Stomach (tissue), 9 donors: ENCODE data around the gene MAT2A. TPM values are rescaled to one million over a fixed set of nuclear protein-coding genes. Genes with fewer than 3 reads are reported as not detected.
A peak's percentile ranks its signal among the peaks of the same experiment; 100 is the strongest.

Experiments
- DNase-seq, 2 donors: peaks; one replicate each; pipeline versions ENCODE4 v3.0.0 to v3.0.0-alpha.2; 2013 to 2019
- H3K27ac ChIP-seq, 5 donors: fragments of 200-600 bp in 4 of 5; sonication (generic) in 4 of 5; one replicate each; pipeline ENCODE4 v1.5.1; 2013 to 2019; ENCODE audit warnings: mild to moderate bottlenecking in 1 of 5, moderate library complexity in 1 of 5
- H3K27me3 ChIP-seq, 3 donors: fragments of 200-600 bp; sonication (generic); one replicate each; pipeline ENCODE4 v1.5.1; 2017 to 2019; ENCODE audit warnings: mixed run types in 1 of 3
- H3K36me3 ChIP-seq, 4 donors: fragments of 200-600 bp; sonication (generic); 1 replicate in 3 of 4; 2 replicates in 1 of 4; pipeline ENCODE4 v1.5.1; 2016 to 2019
- H3K4me1 ChIP-seq, 4 donors: fragments of 200-600 bp; sonication (generic); one replicate each; pipeline ENCODE4 v1.5.1; 2016 to 2019
- H3K4me3 ChIP-seq, 4 donors: fragments of 200-600 bp; sonication (generic) in 3 of 4; one replicate each; pipeline ENCODE4 v1.5.1; 2016 to 2019; ENCODE audit warnings: mild to moderate bottlenecking in 1 of 4
- H3K9me3 ChIP-seq, 4 donors: fragments of 200-600 bp; sonication (generic); one replicate each; pipeline ENCODE4 v1.5.1; 2016 to 2019
- CTCF ChIP-seq, 7 experiments: fragments of 450-650 bp in 4 of 7; fragments of 200-600 bp in 3 of 7; sonication (generic) in 3 of 7; IDR thresholded peaks; one replicate each; pipeline ENCODE4 v1.5.1; 2016 to 2019; ENCODE audit warnings: antibody characterized with exemption in 7 of 7, control low read depth in 2 of 7, mild to moderate bottlenecking in 1 of 7
- EP300 ChIP-seq: sonication (generic); formaldehyde crosslinking; IDR thresholded peaks from one replicate; pipeline ENCODE4 v1.6.1; 2017; ENCODE audit warnings: antibody characterized with exemption
- POLR2A ChIP-seq, 4 donors: fragments of 450-650 bp; IDR thresholded peaks; one replicate each; pipeline ENCODE4 v1.6.1; 2016; ENCODE audit warnings: antibody characterized with exemption in 4 of 4, control low read depth in 2 of 4, mild to moderate bottlenecking in 1 of 4, moderate library complexity in 1 of 4
- POLR2AphosphoS5 ChIP-seq, 3 donors: sonication (generic); formaldehyde crosslinking; IDR thresholded peaks; one replicate each; pipeline ENCODE4 v1.6.1; 2016; ENCODE audit warnings: antibody characterized with exemption in 3 of 3
- WGBS, 5 donors: extraction: QIAGEN DNeasy Blood & Tissue Kit in 3 of 5; methylation state at CpG; one replicate each; pipeline versions ENCODE4 v1.1.5 to v1.1.7; 2013 to 2018; 5-methylcytosine and 5-hydroxymethylcytosine counted together
- intact Hi-C: fragments of 100-400 bp; cut with DNase I; formaldehyde crosslinking; loops from one replicate; pipeline ENCODE4 v1.15.1; 2023; ENCODE audit warnings: low total_unique reads
- polyA plus RNA-seq, 3 donors: library from polyadenylated mRNA; stranded (reverse); fragments of 200-250 nt; gene quantifications; one replicate each; pipeline ENCODE4 v1.2.3, GENCODE V29; 2013
- total RNA-seq, 5 donors: library from RNA; depleted of rRNA; stranded (reverse); fragments of >200 nt; gene quantifications; one replicate each; pipeline versions ENCODE4 v1.1.0 to v1.2.3, GENCODE V29; 2014 to 2016
- donor health status: healthy with polysubstance abuse.
- donor health status: Bipolar disorder and iron deficiency.
- donor health status: healthy.

MAT2A gene
- total and polyA plus RNA-seq, 8 donors: 73.3 to 278 (median 98.9) TPM

- H3K27me3 ChIP-seq: no peaks in the 10 kb centered on the region
- 70 to 95% (median 88%) methylated on average over 1 of the region's 1 CpG for WGBS, 5 donors
- H3K27ac ChIP-seq: peak overlapping the region in 3 of 5 donors; percentile 56 to 100 (median 99)
- H3K4me1 ChIP-seq: peaks cover 25 to 91% (median 53%) of the 10 kb centered on the region in 4 donors
- DNase-seq: no peak
- no peak overlapping the region for H3K4me3 ChIP-seq
- intact Hi-C loops: no loop called here
- peaks cover 52 to 95% (median 82%) of the 10 kb centered on the region in 4 donors for H3K36me3 ChIP-seq
- H3K9me3 ChIP-seq: no peaks in the 10 kb centered on the region
- TF ChIP-seq EP300 (no peak), CTCF (IDR thresholded peaks at IDR 0.05) (no peak), POLR2AphosphoS5 (IDR thresholded peaks at IDR 0.05) (no peak), POLR2A (IDR thresholded peaks at IDR 0.05) (no peak)
Observed at GRCh38 chr2:85547089-85547858, 8.3 kb downstream of the MAT2A start.

GRCh38 chr2:85547859-85548607 lies 9.1 kb downstream of the MAT2A start:
- Histone ChIP-seq H3K9me3 (no peaks in the 10 kb centered on the region), H3K27ac (peak overlapping the region in 4 of 5 donors; percentile 24 to 100 (median 78)), H3K27me3 (no peaks in the 10 kb centered on the region), H3K4me1 (peaks cover 17 to 86% (median 48%) of the 10 kb centered on the region in 4 donors), H3K36me3 (peaks cover 44 to 95% (median 82%) of the 10 kb centered on the region in 4 donors), H3K4me3 (no peak overlapping the region)
- 59 to 72% (median 65%) methylated on average over 6 of the region's 6 CpGs for WGBS, 5 donors
- intact Hi-C loops: no loop called here
- TF ChIP-seq POLR2AphosphoS5 (IDR thresholded peaks at IDR 0.05) (peak in 2 of 3 donors; percentile 8 to 28), EP300 (no peak)
- DNase-seq: no peak

GRCh38 chr2:85548608-85548900 lies 9.6 kb downstream of the MAT2A start:
- intact Hi-C loops: no loop called here
- H3K4me3 ChIP-seq: no peak overlapping the region
- peak overlapping the region in 3 of 5 donors; percentile 56 to 100 (median 99) for H3K27ac ChIP-seq
- no peak for TF ChIP-seq EP300
- no peak for TF ChIP-seq CTCF (IDR thresholded peaks at IDR 0.05)
- no peak for TF ChIP-seq POLR2AphosphoS5 (IDR thresholded peaks at IDR 0.05)
- no peak for TF ChIP-seq POLR2A (IDR thresholded peaks at IDR 0.05)
- no peaks in the 10 kb centered on the region for H3K27me3 ChIP-seq
- H3K4me1 ChIP-seq: peaks cover 15 to 81% (median 43%) of the 10 kb centered on the region in 4 donors
- 32 to 71% (median 52%) methylated on average over 2 of the region's 2 CpGs for WGBS, 5 donors
- H3K36me3 ChIP-seq: peaks cover 39 to 95% (median 82%) of the 10 kb centered on the region in 4 donors
- H3K9me3 ChIP-seq: no peaks in the 10 kb centered on the region
- no peak for DNase-seq

- Histone ChIP-seq H3K27ac (peak overlapping the region; percentile 11 to 99 (median 56)), H3K9me3 (no peaks in the 10 kb centered on the region)
- intact Hi-C loops: no loop called here
Observed at GRCh38 chr2:85549095-85549494, 10.1 kb downstream of the MAT2A start.

More at GRCh38 chr2:85549095-85549494, 10.1 kb downstream of the MAT2A start:
- Histone ChIP-seq H3K4me1 (peaks cover 14 to 75% (median 38%) of the 10 kb centered on the region in 4 donors), H3K36me3 (peaks cover 38 to 95% (median 82%) of the 10 kb centered on the region in 4 donors), H3K4me3 (no peak overlapping the region), H3K27me3 (no peaks in the 10 kb centered on the region)
- no peak for TF ChIP-seq CTCF (IDR thresholded peaks at IDR 0.05)
- TF ChIP-seq POLR2A (IDR thresholded peaks at IDR 0.05): no peak
- no peak for TF ChIP-seq POLR2AphosphoS5 (IDR thresholded peaks at IDR 0.05)
- no peak for TF ChIP-seq EP300
- DNase-seq: no peak
- WGBS, 5 donors: 64 to 87% (median 76%) methylated on average over 10 of the region's 10 CpGs
